ENCODE results near the gene SAT1. TPM values are rescaled to one million over a fixed set of nuclear protein-coding genes. Genes with fewer than 3 reads are reported as not detected.

Gene SAT1
- total and polyA plus RNA-seq, 4 donors: 606 to 2,339 (median 1,213) TPM

GRCh38 chrX:23826216-23826615 is 43.2 kb downstream of the SAT1 start:
- DNase-seq: no peak
- H3K27me3 ChIP-seq (ENCODE audit: control insufficient read depth in 3 of 3, insufficient read depth in 3 of 3, low read length in 2 of 3): peaks cover 0 to 6% (median 5%) of the 10 kb centered on the region in 3 donors
- H3K9me3 ChIP-seq (ENCODE audit: control insufficient read depth in 4 of 4, insufficient read depth in 3 of 4, low read length in 3 of 4): no peaks in the 10 kb centered on the region
- ATAC-seq (ENCODE audit: insufficient read depth, low FRiP score): no peak
- no peaks in the 10 kb centered on the region for H3K36me3 ChIP-seq (ENCODE audit: control insufficient read depth in 4 of 4, insufficient read depth in 4 of 4, low read length in 4 of 4)
- no peak overlapping the region for H3K9ac ChIP-seq (ENCODE audit: insufficient read depth in 1 of 2, low read length in 2 of 2)
- WGBS, 2 donors: 62 to 64% methylated on average over 3 of the region's 3 CpGs
- no peak overlapping the region for H3K27ac ChIP-seq (ENCODE audit: low read depth in 1 of 2, low read length in 1 of 2)
- no peaks in the 10 kb centered on the region for H3K4me1 ChIP-seq (ENCODE audit: control insufficient read depth in 5 of 5, insufficient read depth in 5 of 5, low read length in 5 of 5)
- no peak overlapping the region for H3K4me3 ChIP-seq
- TF ChIP-seq CTCF (IDR thresholded peaks at IDR 0.05; ENCODE audit: control extremely low read depth, extremely low read depth): no peak

GRCh38 chrX:23826653-23827052 is 43.7 kb downstream of the SAT1 start:
- ATAC-seq (ENCODE audit: insufficient read depth, low FRiP score) (no peak), DNase-seq (no peak)
- no peaks in the 10 kb centered on the region for H3K36me3 ChIP-seq (ENCODE audit: control insufficient read depth in 4 of 4, insufficient read depth in 4 of 4, low read length in 4 of 4)
- H3K27me3 ChIP-seq (ENCODE audit: control insufficient read depth in 3 of 3, insufficient read depth in 3 of 3, low read length in 2 of 3): peaks cover 0 to 6% (median 5%) of the 10 kb centered on the region in 3 donors
- H3K9me3 ChIP-seq (ENCODE audit: control insufficient read depth in 4 of 4, insufficient read depth in 3 of 4, low read length in 3 of 4): no peaks in the 10 kb centered on the region
- no peak for TF ChIP-seq CTCF (IDR thresholded peaks at IDR 0.05; ENCODE audit: control extremely low read depth, extremely low read depth)
- H3K9ac ChIP-seq (ENCODE audit: insufficient read depth in 1 of 2, low read length in 2 of 2): no peak overlapping the region
- no peaks in the 10 kb centered on the region for H3K4me1 ChIP-seq (ENCODE audit: control insufficient read depth in 5 of 5, insufficient read depth in 5 of 5, low read length in 5 of 5)
- H3K4me3 ChIP-seq: no peak overlapping the region
- no peak overlapping the region for H3K27ac ChIP-seq (ENCODE audit: low read depth in 1 of 2, low read length in 1 of 2)

GRCh38 chrX:23828881-23829280 is 45.9 kb downstream of the SAT1 start:
- Histone ChIP-seq H3K36me3 (ENCODE audit: control insufficient read depth in 4 of 4, insufficient read depth in 4 of 4, low read length in 4 of 4) (no peaks in the 10 kb centered on the region), H3K27ac (ENCODE audit: low read depth in 1 of 2, low read length in 1 of 2) (no peak overlapping the region), H3K9me3 (ENCODE audit: control insufficient read depth in 4 of 4, insufficient read depth in 3 of 4, low read length in 3 of 4) (no peaks in the 10 kb centered on the region), H3K4me1 (ENCODE audit: control insufficient read depth in 5 of 5, insufficient read depth in 5 of 5, low read length in 5 of 5) (no peaks in the 10 kb centered on the region), H3K9ac (ENCODE audit: insufficient read depth in 1 of 2, low read length in 2 of 2) (no peak overlapping the region), H3K4me3 (no peak overlapping the region), H3K27me3 (ENCODE audit: control insufficient read depth in 3 of 3, insufficient read depth in 3 of 3, low read length in 2 of 3) (peaks cover 0 to 9% (median 3%) of the 10 kb centered on the region in 3 donors)
- ATAC-seq (ENCODE audit: insufficient read depth, low FRiP score) (no peak), DNase-seq (no peak)
- WGBS, 2 donors: 88 to 90% methylated on average over 5 of the region's 5 CpGs
- no peak for TF ChIP-seq CTCF (IDR thresholded peaks at IDR 0.05; ENCODE audit: control extremely low read depth, extremely low read depth)

- H3K4me1 ChIP-seq (ENCODE audit: control insufficient read depth in 5 of 5, insufficient read depth in 5 of 5, low read length in 5 of 5): no peaks in the 10 kb centered on the region
- no peaks in the 10 kb centered on the region for H3K36me3 ChIP-seq (ENCODE audit: control insufficient read depth in 4 of 4, insufficient read depth in 4 of 4, low read length in 4 of 4)
- WGBS, 2 donors: 81 to 94% methylated on average over 1 of the region's 1 CpG
- H3K9me3 ChIP-seq (ENCODE audit: control insufficient read depth in 4 of 4, insufficient read depth in 3 of 4, low read length in 3 of 4): no peaks in the 10 kb centered on the region
- no peak overlapping the region for H3K27ac ChIP-seq (ENCODE audit: low read depth in 1 of 2, low read length in 1 of 2)
- no peak for TF ChIP-seq CTCF (IDR thresholded peaks at IDR 0.05; ENCODE audit: control extremely low read depth, extremely low read depth)
- peaks cover 0 to 11% (median 0%) of the 10 kb centered on the region in 3 donors for H3K27me3 ChIP-seq (ENCODE audit: control insufficient read depth in 3 of 3, insufficient read depth in 3 of 3, low read length in 2 of 3)
- DNase-seq: no peak
- no peak for ATAC-seq (ENCODE audit: insufficient read depth, low FRiP score)
- no peak overlapping the region for H3K9ac ChIP-seq (ENCODE audit: insufficient read depth in 1 of 2, low read length in 2 of 2)
- H3K4me3 ChIP-seq: no peak overlapping the region
Observed at GRCh38 chrX:23832721-23833120, 49.7 kb downstream of the SAT1 start.
